Embryonic facial prominence (tissue), 1 donor: ENCODE data around the gene IRF4.

Experiments
- DNase-seq: peaks from one replicate; pipeline ENCODE4 v3.0.0-alpha.2; 2016; ENCODE audit errors: extremely low spot score

Gene IRF4

DNA sequence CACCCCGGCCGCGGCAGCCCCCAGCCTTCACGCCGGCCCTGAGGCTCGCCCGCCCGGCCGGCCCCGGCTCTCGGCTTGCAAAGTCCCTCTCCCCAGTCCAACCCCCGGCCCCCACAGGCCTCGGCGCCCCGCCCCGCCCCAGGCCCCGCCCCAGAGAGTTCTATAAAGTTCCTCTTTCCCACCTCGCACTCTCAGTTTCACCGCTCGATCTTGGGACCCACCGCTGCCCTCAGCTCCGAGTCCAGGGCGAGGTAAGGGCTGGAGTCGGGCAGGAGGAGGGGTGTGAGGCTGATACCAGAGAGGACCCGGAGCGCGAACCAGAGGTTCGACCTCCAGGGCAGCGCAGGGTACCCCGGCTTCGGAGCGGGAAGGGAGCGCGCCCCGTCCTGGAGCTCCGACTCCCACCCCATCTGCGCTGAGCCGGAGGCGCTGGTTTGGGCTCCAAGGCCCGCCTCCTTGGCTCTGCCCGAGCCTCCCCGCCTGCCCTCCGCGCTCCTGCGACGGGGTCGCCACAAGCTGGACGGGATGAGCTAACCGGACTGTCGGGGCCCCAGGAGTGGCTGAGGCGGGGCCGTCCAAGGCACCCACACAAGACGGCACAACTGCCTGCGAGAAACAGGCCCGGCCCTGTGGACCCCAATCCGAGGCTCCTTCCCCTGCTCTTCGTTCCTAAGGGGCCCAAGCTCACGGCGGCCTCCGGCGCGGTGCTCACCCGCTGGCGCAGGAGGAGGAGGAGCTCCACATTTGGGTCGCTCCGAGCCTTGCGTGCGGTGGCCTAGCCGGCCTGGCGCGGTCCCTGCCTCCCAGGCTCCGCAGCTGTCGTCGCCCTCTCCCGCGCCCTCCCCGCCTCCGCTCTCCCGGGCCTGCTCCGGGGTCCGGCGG lies at the start of gene IRF4:
IRF4 (plus strand) TSS at position 194 of the 882 bp plus-strand sequence. CDS start 1,401 bp downstream, outside the sequence.
- DNase-seq, result no peak

DNA sequence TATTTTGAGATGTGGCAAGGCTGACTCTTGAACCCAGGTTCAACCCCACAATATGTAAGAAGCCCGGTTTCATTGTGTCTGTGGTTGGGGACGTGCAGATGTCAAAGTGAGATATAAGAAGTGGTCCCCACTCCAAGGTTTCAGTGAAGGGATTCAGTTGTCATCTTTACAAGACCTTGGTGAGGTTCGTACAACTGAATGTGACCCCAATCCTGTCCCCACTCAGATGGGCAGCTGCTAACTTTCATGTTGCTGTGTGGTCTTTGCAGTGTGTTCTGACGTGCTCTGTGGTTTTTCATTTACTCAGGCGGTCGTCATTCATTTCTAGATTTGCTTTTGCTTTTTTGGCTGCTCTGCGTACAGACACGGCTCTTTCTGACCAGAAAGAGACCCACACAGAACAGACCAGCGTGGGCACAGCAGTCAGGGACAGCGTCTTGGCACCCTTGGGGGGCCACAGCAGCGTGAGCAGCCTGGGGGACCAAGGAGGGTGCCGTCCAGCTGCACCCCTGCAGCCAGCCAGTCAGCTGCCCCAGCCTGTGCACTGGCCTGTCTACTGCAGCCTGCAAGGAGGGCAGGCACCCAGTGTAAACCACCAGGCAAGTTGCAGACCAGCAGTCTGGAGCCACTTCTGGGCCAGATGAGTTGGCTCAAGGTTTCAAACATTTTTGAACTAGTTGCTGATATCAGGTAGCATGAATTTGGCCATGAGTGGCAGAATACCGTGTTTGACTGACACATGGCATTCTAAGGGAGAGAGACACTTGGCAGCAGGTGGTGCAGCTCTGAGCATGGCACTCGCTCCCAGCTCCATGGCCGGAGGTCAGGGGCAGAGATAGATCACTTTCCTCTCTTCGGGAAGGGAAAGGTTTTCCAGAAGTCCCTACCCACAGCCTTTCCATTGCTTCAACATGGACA lies 49.4 kb upstream of the IRF4 start:
- DNase-seq, result no peak

DNA sequence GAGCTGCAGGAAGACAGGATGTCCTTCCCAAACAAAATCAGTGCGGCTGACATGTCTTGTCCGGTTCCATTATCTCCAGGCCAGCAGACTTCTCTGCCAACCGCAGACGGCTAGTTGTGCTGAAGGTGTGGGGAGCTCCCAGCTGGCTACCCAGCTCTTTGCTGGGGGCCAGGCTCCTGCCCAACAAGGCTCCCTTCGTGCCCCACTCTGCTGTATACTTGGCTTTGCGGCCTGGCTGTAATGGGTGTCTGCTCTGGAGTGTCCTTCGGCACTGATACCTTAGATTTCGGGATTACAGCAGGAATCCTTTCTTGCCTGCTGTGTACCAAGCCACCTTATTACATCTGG lies 48.7 kb upstream of the IRF4 start:
- DNase-seq, result no peak

DNA sequence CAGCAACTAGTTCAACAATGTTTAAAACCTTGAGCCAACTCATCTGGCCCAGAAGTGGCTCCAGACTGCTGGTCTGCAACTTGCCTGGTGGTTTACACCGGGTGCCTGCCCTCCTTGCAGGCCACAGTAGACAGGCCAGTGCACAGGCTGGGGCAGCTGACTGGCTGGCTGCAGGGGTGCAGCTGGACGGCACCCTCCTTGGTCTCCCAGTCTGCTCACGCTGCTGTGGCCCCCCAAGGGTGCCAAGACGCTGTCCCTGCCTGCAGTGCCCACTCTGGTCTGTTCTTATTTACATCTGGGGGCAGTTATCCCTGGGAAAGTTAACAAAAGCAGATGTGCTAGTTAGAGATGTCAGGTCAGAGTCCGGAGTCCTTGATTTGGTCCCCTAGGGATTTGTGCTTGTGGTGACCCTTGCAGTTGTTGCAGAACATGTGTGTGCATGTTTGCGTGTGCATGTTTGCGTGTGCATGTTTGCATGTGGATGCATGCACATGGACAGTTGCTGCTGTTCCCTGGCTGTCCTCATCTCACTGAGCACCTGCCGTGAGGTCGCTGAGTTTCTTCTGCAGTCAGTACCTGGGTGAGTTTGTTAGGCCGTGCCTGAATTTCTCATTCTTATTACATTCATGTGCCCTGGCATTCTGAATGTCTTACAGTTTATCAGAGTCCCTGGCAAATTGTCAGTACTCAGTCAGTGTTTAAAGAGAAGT lies 48.2 kb upstream of the IRF4 start:
- no peak for DNase-seq

DNA sequence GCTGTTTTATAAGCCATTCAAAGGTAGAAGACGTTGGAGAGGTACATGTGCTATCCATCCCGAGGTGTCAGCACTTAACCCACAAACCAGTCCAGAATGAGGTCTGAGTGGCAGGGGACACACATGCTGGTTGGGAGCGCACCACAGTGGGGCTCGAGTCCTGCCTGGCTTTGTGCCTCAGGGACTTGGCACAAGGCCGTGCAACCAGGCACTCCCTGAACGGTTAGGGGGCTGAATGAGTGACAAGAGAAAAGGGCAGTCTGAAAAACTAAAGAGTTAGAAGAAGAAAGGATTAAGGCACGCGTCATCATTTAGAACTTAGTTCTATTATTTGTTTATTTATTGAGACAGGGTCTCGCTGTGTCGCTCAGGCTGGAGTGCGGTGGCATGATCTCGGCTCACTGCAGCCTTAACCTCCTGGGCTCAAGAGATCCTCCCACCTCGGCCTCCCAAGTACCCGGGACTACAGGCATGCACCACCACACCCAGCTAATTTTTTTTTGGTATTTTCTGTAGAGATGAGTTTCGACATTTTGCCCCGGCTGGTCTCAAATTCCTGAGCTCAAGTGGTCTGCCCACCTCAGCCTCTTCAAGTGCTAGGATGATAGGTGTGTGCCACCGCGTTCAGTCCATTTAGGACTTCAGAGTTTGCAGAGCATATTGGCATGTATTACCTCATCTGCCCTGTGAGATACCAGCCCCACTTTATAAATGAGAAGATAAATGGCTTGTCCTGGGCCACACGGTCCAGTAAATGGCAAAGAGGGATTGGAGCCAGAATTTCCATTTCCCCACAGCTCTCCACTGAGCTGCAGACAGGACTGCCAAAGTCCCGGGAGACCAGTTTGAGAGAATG lies 47.4 kb upstream of the IRF4 start:
- DNase-seq, result no peak

DNA sequence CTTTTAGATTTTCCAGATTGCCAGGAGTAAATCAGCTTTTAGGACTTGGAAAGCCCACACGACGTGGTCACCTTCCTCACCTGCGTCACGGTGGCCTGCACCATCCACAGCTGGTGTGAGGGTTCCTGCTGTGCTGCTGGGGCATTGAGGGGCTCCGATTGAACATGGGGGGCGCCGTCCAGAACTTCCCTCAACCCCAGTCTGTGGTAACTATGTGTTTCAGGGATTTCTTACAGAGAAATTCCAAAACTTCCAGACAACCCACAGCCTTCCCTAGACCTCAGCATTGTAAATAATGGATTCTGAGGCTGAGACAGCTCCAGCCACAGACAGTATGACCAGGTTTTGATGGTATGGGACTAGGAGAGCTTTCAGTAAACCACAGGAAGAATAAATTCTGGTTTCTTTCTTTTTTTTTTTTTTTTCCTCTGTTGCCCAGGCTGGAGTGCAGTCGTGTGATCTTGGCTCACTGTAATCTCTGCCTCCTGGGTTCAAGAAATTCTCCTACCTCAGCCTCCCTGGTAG lies 46.7 kb upstream of the IRF4 start:
- DNase-seq, result no peak

DNA sequence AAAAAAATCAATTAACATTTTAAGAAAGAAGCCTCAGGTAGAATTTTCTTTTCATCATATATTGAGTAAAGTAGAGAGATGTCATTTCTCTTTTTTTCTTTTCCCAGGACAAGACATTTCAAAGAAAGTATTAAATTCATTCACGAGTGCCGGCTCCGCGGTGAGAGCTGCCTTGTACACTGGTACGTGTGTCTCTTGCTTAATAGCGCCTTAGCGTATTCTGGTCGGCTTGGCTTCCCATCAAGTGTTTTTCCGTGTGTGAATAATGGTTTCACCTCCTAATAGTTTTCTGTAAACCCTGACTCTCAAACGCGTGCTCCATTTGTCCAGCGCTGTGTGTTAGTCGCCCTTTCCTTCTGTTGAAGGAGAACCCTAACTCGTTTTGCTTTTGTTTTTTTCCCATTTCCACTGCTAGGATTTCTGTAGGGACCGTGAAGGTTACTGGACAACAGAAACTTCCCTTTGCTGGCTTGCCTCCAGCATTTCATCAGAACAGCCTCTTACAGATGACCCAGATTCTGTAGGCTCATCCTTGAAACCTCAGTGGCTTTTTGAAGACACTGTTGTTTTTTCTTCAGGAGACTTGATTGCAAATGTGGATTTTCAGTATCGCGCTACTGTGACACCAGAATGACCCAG lies 45.7 kb upstream of the IRF4 start:
- no peak for DNase-seq

DNA sequence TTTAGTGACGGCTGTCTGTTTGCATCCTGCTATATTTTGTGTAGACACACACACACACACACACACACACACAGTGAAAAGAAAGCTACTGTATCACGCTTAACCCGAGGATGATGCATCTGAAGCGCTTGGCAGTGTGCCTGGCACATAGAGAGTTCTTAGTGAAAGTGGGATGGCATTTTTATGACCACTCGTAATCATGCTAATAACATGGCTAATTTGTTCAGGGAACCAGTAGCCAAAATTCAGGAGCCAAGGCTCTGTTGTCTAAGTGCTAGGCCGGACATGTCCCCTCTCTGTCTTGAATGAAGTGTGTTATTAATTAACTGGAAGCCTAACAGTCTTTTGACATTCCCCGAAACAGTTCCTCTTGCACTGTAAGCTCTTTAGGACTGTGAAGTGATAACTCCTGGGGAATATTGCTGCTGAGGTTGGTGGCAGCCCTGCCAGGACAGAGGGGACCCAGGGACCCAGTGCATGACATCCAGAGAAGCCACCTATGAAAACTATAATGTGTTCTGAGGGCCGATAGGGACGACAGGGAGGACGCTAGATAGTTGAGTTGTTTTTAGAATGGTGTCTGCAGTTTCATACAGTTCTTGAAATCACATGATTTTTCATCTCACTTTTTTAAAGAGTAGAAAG lies 45.0 kb upstream of the IRF4 start:
- no peak for DNase-seq

DNA sequence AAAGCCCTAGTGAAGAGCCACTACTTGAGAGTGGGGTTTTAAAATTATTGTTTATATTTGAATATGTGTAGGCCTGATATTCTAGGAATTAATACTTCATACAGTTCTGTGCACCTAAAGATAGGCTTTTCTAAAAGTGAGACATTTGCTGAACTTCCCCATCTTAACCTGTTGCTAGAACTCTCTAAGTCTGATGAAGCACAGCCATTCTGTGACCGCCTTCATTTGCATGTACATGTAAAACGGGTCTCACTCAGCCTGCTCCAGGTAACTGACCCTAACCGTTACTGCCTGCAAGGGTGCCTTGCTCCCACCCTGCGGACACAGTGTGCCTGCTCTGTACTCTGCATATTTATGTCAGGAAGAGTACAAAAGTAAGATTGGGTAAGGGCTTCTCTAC lies 44.3 kb upstream of the IRF4 start:
- DNase-seq, result no peak

DNA sequence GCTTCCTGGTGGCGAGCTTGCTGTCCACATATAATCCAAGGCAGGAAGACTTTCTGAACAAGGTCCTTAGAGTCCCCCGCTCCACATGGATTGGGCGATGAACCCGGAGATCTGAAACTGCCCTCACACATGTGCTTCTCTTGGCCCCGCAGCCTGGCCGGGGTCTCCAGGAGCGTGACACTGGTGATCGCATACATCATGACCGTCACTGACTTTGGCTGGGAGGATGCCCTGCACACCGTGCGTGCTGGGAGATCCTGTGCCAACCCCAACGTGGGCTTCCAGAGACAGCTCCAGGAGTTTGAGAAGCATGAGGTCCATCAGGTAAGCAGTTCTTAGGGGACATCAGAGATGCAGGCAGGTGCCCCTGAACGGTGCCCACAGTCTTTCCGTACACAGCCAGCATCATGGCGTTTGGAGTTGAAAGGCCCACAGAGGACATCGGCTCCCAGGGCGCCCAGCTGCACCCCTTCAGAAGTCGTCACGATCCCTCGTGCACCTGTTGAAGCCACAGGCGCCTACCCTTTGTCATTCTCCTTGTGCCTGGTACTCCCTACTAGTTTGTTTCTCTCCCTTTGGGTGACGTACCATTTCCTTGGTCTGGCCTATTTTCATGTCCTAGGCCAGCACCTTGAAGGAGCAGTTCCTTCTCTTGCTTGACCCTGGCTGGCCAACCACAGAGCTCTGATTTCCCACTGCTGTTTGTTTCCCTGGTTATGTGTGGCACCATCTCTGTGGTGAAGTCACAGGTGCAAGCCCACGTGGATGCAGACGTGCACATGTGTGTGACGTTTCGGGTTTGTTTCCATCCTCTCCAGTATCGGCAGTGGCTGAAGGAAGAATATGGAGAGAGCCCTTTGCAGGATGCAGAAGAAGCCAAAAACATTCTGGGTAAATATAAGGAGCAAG lies 43.3 kb upstream of the IRF4 start:
- DNase-seq, result no peak

DNA sequence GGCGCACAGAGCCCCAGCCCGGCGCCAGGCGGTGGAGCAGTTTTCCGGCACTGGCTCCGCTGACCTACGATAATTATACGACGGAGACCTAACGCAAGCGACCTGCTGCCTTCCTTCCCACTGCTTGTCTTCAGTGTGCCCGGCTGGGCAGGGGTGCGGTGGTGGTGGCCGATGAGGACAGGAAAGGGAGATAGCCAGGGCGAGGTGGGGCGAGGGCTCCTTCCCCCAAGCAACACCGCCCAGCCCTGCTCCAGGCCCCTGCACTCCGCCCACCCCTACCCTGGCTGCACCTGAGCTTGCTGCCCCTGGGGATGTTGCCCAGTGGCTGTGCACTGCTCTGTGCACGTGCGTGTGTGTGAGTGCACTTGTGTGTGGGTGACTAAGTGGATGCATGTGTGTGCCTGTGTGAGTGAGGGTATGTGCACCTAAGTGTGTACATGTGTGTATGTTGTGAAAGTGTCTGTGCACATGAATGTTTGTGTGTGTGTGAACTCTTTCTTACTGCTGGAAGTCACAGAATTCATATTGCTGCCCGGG lies 42.6 kb upstream of the IRF4 start:
- DNase-seq, result no peak

DNA sequence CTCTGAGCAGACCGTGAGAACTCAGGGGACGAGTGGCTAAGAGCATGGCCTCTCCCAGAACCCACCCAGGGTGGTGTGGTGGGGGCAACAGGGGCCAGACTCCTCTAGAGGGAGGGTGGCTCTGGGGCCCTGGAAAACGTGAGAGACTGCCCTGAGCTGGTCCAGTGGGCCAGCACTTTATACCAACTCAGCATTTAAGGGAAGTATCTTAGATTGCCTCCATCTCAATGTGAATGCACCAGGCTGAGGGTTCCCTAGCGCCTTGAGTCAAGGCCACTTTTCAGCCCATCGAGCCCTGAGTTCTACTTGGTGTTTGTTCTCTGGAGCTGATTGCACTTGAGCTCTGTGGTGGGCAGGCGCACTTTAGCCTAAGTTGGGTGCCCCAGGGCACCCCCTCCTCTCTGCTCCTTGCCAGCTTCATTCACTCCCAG lies 42.0 kb upstream of the IRF4 start:
- DNase-seq, result no peak

DNA sequence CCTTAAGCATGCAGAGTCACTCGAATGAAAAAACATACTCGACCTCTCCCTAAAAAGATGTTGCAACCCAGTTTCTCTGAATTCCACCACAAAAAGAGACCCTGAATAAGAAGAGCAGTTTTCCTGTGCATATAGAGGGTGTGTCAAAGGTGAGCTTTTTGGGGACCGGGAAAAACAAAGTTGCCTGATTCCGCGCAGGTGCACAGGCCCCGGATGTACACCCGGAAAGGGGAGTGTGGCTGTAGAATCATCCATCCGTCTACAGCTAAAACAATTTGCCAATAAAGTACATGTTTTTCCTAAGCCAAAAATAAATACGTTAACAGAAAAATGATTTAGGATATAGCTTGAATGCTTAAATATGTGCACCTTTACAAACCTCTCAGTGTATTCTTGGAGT lies 41.2 kb upstream of the IRF4 start:
- DNase-seq, result no peak

DNA sequence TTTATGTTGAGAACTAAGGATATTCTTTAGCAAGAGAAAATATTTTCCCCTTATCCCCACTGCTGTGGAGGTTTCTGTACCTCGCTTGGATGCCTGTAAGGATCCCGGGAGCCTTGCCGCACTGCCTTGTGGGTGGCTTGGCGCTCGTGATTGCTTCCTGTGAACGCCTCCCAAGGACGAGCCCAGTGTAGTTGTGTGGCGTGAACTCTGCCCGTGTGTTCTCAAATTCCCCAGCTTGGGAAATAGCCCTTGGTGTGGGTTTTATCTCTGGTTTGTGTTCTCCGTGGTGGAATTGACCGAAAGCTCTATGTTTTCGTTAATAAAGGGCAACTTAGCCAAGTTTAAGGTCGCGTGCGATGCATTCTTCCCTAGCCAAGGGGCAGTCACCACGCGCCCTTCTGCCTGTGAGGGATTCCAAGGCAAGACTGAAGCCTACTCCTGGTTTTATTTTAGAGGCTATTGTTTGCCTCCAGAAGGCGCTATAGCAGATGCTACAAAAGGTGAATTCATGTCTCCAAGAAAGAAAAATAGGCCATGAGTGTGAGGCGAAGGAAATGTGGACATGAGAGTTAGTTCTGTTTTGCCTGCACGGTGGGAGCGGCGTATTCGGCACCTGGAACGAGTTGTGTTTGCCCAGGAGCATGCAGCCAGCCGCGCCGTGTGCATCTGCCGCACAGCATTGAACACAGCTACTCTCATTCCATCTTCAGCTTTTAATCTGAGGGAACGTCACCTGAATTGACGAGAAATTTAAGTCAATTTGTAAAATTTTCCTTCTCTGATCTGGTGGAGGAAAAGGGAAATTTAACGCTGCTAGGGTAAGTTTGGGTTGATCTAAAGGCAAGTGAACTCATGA lies 40.3 kb upstream of the IRF4 start:
- DNase-seq, result no peak

DNA sequence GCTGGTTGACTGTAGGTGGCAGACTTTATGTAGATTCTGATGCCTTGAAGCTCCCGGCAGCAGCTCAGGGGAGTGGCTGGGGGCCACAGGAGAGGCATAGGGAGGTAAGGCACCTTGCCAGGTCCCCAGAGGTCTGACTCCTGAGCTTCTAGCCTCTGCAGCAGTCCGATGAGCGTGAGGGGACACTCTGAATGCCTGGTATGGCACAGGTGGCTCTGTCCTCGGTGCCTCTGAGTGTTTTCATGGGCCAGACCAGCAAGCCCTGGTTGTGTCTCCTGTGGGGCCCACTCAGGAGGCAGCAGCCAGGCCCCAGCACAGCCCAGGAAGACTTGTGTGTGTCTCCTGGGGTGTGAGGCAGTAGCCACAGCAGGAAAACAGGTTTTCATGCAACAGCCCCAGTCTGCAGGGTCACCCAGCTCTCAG lies 39.7 kb upstream of the IRF4 start:
- DNase-seq, result no peak

DNA sequence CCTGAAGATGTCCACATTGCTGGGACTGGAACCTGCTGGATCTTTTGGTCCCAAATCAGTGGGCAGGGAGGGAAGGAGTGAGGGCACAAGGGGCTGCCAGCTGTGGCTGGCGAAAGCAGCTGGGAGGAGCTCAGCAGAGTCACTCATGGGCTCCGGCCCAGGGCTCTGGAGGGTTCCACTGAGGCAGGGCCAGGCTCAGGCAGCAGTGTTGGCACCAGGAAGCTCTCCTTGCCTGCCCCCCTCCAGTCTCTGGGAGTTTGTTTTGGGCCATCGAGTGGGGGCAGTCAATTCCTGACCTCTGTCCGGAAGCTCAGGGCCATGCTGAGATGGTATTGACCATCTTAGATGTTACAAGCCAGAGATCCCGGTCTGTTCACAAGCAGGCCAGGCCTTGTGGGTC lies 39.1 kb upstream of the IRF4 start:
- no peak for DNase-seq

DNA sequence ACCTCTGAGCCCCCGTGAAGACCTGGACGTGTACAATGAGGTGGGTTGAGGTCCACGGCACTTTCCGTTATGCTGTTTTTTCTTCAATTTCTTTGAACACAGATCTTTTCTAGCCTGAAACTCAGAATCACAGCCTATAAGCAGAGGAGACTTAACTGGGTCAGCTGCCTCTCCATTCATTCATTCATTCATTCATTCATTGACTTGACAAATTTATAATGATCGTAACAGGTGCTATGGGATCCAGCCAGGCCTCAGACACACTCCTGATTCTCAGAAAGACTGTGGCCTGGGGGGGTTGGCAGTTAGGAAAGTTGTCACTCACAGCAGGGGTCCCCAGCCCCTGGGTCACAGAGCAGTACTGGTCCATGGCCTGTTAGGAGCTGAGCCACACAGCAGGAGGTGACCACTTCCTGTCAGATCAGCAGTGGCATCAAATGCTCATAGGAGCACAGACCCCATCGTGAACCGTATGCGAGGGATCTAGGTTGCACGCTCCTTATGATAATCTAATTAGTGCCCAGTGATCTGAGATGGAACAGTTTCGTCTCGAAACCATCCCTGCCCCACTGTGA lies 38.6 kb upstream of the IRF4 start:
- no peak for DNase-seq
